ENCODE results near the gene MATN3.

MATN3 gene

GRCh38 chr2:20037660-20038059, 25.2 kb upstream of the MATN3 start:
- DNase-seq (ENCODE audit: low read depth in 1 of 2, low spot score in 1 of 2): no peak

DNA sequence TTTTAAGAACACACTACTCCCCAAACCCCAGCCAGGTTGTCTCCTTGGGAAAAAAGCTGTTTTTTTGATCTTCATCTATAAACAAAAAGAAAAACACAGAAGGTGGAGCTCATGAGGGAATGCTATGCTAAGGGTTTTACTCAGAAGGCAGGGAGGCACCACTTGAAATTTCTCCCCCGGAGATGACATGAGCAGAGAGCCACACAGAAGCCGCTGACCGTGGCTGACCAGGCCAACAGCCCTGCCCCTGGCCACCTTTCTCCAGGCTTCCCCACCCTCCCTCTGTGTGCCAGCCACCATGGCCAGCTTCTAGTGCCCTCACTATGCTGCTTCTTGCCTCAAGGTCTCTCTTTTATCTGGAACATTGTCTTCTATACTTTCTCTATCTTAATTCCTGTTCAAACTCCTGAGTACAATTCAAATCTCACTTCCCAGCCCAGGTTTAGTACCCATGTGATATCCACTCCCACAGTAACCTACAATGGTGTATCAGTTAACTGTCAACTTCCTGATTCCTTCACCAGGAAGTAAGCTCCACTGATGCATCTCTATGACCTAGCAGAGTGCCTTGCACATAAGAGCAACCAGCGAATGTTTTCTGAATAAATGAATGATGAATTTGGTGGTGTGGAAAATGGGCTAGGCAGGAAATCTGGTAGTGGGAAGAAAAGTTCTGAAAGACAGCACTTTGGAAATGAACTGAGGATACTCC, 23.6 kb upstream of the MATN3 start:
- DNase-seq (ENCODE audit: low read depth in 1 of 2, low spot score in 1 of 2): no peak

- no peak for DNase-seq (ENCODE audit: low read depth in 1 of 2, low spot score in 1 of 2)
Measured at GRCh38 chr2:20034821-20035220, 22.4 kb upstream of the MATN3 start.

DNA sequence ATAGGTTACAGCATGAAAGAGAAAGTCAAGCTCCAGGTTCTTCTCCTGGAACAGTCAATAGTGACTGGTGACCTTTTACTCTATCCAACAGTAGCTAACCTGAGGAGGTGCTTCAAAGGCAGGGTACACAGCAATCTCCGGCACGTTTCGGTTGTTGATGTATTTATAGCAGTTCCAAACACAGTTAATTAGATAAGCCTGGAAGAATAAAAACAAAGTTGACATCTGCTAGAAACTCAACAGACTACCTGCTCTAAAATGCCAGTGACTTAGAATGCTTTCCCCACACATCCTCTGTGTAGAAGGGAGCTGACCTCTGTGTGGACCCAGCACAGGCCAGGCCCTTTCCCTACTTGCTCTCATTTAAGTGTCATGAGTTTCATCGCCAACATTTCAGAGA, 21.8 kb upstream of the MATN3 start:
- no peak for DNase-seq (ENCODE audit: low read depth in 1 of 2, low spot score in 1 of 2)

DNA sequence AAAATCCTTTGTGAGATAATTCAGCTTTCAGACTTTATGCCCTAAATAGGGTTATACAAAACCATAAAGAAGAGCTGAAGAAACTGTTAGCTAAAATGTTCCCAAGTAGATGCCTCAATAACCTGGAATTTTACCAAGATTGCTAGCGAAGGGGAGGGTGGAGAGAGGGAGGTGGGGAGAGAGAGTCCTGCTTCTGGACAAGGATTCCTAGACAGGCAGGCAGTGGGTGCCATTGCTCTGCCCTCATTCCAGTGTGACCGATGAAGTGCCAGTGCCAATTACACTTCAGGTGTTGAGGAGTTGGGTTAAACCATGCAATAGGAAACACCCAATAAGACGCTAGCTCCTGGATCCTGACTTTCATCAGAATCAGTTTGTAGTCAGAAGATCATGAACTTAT, 20.9 kb upstream of the MATN3 start:
- DNase-seq (ENCODE audit: low read depth in 1 of 2, low spot score in 1 of 2): no peak

DNA sequence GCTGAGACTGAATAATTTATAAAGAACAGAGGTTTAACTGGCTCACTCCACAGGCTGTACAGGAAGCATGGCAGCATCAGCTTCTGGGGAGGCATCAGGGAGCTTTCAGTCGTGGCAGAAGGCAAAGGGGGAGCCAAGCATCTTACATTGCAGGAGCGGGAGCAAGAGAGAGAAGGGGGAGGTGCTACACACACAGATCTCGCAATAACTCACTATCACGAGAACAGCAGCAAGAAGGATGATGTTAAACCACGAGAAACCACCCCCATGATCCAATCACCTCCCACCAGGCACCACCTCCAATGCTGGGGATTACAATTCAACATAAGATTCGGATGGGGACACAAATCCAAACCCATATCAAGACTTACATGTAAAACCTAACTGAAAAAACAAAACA, 17.8 kb upstream of the MATN3 start:
- DNase-seq (ENCODE audit: low read depth in 1 of 2, low spot score in 1 of 2): no peak

DNA sequence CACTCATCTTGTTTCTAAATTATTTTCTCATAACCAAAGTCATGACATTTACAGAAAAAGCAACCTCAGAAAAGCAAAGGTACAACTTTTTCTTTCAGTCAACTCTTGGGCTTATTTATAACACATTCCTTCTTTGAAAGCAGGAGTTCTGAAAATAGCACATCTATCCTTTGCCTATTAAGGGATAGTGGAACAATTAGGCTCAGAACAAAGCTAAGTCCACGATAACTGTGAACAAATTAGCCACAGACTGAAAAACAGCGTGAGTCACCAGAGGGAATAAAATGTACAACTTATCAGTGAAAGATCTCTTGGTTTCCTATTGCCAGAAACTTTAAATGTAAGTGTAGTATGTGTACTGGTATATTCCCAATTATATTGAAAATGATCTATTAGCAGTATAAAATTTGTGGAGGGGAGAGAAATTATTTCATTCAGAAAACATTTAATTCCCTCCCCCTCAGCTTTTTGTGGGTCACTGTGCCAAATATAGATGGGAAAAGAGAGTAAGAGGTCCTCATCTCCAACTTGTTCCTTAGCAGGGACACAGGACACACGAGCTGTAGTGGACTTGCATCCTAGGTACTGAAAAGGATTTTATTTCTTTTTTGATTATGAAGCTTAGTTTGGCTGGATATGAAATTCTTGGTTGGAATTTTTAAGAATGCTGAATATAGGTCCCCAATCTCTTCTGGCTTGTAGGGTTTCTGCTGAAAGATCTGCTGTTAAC, 15.4 kb upstream of the MATN3 start:
- no peak for DNase-seq (ENCODE audit: low read depth in 1 of 2, low spot score in 1 of 2)

DNA sequence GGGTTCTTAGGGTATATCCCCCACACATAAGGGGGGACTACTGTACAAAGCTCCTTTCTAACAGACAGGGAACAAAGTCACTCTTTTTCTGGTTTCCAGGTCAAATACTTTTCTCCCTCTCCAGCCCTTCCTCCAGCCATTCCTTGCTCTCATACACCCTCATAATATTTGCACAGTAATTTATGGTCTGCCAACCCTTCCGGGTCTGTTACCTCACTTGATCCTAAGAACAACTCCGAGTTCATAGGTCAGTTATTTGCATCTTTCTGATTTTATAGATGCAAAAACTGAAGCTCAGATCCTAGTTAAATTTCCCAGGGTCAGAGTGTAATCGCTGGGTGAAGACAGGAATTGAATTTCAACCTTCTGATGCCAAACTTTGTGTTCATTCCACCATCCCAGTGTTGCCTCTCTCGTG, 14.8 kb upstream of the MATN3 start:
- DNase-seq (ENCODE audit: low read depth in 1 of 2, low spot score in 1 of 2): no peak

DNA sequence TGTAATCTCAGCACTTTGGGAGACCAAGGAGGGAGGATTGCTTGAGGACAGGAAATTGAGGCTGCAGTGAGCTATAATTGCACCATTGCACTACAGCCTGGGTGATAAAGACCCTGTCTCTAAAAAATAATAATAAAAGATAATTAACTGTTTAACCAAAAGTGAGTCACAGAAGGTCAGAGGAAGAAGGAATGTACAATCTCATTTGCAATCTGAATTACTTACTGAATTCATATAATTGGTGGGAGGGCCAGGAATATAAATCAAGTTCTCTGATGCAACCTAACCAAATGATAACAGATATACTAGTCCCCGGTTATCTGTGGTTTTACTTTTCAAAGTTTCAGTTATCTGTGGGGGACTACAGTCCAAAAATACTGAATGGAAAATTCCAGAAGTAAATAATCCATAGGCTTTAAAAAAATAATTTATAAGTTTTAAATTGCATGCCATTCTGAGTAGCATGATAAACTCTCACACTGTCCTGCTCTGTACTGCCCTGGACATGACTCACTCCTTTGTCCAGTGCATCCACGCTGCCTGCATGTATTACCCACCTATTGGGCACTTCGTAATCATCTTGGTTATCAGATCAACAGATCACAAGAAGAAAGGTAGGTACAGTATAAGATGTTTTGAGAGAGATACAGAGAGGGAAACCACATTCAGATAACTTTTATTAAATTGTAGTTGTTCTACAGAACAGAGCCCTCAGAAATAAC, 12.8 kb upstream of the MATN3 start:
- DNase-seq (ENCODE audit: low read depth in 1 of 2, low spot score in 1 of 2): no peak

GRCh38 chr2:20023688-20024087, 11.2 kb upstream of the MATN3 start:
- no peak for DNase-seq (ENCODE audit: low read depth in 1 of 2, low spot score in 1 of 2)

DNA sequence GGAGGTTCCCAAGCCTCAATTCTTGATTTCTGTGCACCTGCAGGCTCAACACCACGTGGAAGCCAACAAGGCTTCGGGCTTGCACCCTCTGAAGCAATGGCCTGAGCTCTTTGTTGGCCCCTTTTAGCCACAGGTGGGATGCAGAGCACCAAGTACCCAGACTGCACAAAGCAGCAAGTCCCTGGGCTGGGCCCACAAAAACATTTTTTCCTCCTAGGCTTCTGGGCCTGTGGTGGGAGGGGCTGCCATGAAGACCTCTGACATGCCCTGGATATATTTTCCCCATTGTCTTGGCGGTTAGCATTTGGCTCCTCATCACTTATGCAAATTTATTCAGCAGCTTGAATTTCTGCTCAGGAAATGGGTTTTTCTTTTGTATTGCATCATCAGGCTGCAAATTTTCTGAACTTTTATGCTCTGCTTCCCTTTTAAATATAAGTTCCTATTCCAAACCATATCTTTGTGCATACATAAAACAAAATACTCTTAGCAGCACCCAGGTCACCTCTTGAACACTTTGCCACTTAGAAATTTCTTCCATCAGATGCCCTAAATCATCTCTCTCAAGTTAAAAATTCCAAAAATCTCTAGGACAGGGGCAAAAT, 9.0 kb upstream of the MATN3 start:
- DNase-seq (ENCODE audit: low read depth in 1 of 2, low spot score in 1 of 2): no peak

DNA sequence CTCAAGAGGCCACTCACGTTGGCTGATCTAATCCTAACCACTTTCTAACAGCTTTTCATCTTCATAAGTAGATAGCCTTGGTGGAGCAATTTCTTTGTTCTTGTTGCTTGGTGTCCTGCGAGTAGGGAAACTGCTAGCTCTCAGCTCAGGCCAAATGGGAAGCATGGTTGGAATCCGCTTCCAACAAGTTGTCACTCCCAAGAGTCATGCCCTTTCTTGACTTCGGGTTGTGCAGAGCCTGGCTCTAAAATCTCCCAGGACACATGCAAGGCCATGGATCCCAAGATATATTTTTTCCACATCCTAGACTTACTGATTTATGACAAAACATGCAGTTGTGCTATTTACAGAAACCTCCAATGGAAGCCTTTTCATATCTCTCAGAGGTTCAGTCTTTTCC, 7.3 kb upstream of the MATN3 start:
- DNase-seq (ENCODE audit: low read depth in 1 of 2, low spot score in 1 of 2): no peak

- no peak for DNase-seq (ENCODE audit: low read depth in 1 of 2, low spot score in 1 of 2)
Measured at GRCh38 chr2:20018601-20019152, 6.2 kb upstream of the MATN3 start.

DNA sequence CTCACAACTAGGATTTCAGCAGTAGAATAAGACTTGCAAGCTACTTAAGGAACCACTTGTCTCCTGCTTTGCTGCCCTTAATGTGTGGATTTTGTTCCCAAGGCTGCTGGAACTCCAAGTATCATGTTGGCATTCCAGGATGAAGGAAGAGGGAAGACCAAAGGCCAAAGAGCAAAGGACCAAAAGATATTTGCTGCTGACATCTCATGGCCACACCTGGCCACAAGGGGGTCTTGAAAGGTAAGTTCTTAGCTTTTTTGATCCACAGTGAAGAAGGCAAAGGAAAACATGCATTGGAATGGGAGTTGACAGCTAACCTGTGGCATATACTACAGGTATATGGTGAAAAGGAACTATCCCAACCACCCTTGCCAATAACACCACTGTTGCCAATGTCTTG, 3.9 kb upstream of the MATN3 start:
- DNase-seq (ENCODE audit: low read depth in 1 of 2, low spot score in 1 of 2): no peak

- DNase-seq (ENCODE audit: low read depth in 1 of 2, low spot score in 1 of 2): no peak
Measured at GRCh38 chr2:20015482-20016083, 3.1 kb upstream of the MATN3 start.

DNA sequence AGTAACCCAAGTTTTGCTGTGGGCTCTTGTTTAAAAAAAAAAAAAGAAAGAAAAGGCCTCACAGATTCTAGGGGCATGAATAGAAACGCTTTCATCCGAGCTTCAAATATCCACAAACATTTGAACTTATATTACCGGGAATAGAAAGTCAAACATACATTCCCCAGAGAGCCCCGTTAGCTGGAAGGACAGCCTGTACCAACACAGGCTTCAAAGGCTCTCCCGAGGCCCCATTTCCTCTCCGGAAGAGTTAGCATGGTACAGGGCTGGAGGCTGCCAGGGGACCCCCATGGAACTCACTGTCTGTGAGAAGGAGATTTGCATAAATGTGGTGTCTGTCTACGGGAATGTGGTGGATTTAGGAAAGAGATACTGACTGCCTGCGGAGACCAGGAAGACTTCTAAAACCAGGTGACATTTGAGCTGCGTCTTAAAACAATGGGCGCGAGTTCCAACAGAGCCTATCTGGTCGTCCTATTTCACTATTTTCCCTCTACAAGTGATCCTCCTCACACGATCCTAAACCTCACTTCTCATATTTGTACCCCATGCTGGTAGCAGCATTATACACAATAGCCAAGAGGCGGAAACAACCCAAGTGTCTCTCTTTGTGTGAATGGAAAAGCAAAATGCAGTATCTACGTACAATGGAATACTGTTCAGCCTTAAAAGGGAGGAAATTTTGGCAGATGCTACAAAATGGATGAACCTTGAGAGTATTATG, 820 bp upstream of the MATN3 start:
- no peak for DNase-seq (ENCODE audit: low read depth in 1 of 2, low spot score in 1 of 2)

DNA sequence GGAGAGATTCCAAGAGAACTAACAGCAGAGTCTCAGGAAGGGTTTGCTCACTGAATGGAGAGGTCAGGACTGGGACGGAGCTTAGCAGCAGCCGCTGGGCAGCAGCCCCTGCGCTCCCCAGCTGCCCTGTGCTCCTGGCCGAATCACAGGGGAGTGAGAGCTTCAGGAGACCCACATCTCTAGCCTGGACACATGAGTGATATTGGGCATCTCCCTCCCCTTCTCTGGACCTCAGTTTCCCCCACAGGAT, 511 bp downstream of the MATN3 start:
- no peak for DNase-seq (ENCODE audit: low read depth in 1 of 2, low spot score in 1 of 2)

GRCh38 chr2:20011276-20012031, 1.0 kb downstream of the MATN3 start:
- DNase-seq (ENCODE audit: low read depth in 1 of 2, low spot score in 1 of 2): no peak

DNA sequence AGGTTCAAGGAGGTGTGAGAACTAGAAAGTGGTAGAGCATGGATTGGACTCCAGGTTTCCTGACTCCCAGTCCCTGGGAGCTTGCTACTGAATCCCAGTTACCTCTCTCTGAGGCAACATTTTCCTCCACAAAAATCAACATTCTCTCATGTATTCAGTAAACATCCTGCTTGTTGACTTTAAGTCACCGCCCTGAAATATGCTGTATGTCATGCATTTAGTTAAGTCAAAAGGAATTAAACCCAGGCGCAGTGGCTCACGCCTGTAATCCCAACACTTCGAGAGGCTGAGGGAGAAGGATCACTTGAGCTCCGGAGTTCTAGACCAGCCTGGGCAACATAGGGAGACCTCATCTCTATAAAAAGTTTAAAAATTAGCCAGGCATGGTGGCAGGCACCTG, 3.8 kb downstream of the MATN3 start:
- no peak for DNase-seq (ENCODE audit: low read depth in 1 of 2, low spot score in 1 of 2)

GRCh38 chr2:20005891-20006470, 6.5 kb downstream of the MATN3 start:
- no peak for DNase-seq (ENCODE audit: low read depth in 1 of 2, low spot score in 1 of 2)
